ENCODE measurements around the gene FOXO3. TPM values are rescaled to one million over a fixed set of nuclear protein-coding genes. Genes with fewer than 3 reads are reported as not detected.

FOXO3 gene
- total RNA-seq, 1 donor from 2014 or later: 16.8 TPM

GRCh38 chr6:108732091-108732870 lies 171.6 kb downstream of the FOXO3 start:
- DNase-seq (ENCODE audit: low read depth): no peak
- TF ChIP-seq CTCF (conservative IDR thresholded peaks at IDR 0.05; ENCODE audit: low read depth, low read length): no peak
- H3K4me3 ChIP-seq (ENCODE audit: low read depth, low read length): no peak overlapping the region

DNA sequence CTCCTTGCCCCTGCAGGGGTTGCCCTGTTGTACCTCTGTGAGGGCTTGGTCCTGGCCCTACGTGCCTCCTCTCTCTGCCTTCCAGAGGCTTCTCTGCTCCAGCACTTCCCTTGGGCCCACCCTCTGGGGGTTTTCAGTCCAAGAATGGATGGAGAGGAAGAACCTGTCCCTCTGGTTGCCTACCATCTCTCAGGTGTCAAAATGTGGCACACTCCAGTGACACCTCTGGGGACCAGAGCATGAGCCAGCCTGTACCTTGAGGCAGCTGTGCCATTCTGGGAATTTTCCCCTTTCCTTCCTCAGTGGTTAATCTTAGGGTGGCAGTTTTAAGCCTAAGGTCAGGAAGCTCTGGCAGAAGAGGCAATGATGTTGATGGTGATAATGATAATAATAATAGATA lies 172.3 kb downstream of the FOXO3 start:
- DNase-seq (ENCODE audit: low read depth): no peak
- TF ChIP-seq CTCF (conservative IDR thresholded peaks at IDR 0.05; ENCODE audit: low read depth, low read length): no peak
- H3K4me3 ChIP-seq (ENCODE audit: low read depth, low read length): no peak overlapping the region

GRCh38 chr6:108733706-108734265 lies 173.1 kb downstream of the FOXO3 start:
- no peak overlapping the region for H3K4me3 ChIP-seq (ENCODE audit: low read depth, low read length)
- TF ChIP-seq CTCF (conservative IDR thresholded peaks at IDR 0.05; ENCODE audit: low read depth, low read length): no peak
- no peak for DNase-seq (ENCODE audit: low read depth)
